HG02885 (cell line): ENCODE results near the gene TTC31.
"Not testable (repeated sequence)": the region's sequence is repeated elsewhere in the genome, so short reads cannot be mapped to it uniquely, and the experiment has no call there.

Experiments used
- ATAC-seq: cut with Tn5 transposase; IDR thresholded peaks from one replicate; pipeline ENCODE4 v1.9.1; 2021; ENCODE audit warnings: mild to moderate bottlenecking; ENCODE audit not compliant: unreplicated experiment, poor library complexity

The TTC31 gene

GRCh38 chr2:74454654-74455511, 28.0 kb upstream of the TTC31 start, which contains the start of gene INO80B:
Gene INO80B, plus strand, starts transcription at chr2:74455087. Its CDS starts 30 bp downstream, at chr2:74455117.
- ATAC-seq: peak; percentile 45

GRCh38 chr2:74457129-74457548, 25.7 kb upstream of the TTC31 start:
- ATAC-seq: no peak

GRCh38 chr2:74457549-74458131, 25.2 kb upstream of the TTC31 start:
- peak; percentile 35 for ATAC-seq

GRCh38 chr2:74458132-74458937, 24.5 kb upstream of the TTC31 start, which contains the start of gene WBP1:
Gene WBP1, plus strand, starts transcription at chr2:74458438. Its CDS starts 165 bp downstream, at chr2:74458603.
- peak; percentile 83 for ATAC-seq

GRCh38 chr2:74458938-74459363, 23.9 kb upstream of the TTC31 start:
- ATAC-seq: no peak

GRCh38 chr2:74459503-74460118, 23.3 kb upstream of the TTC31 start:
- not testable (repeated sequence) for ATAC-seq

- ATAC-seq: not testable (repeated sequence)
Measured at GRCh38 chr2:74460187-74460586, 22.7 kb upstream of the TTC31 start.

GRCh38 chr2:74461187-74462053, 21.5 kb upstream of the TTC31 start:
- no peak for ATAC-seq

GRCh38 chr2:74462054-74462785, 20.7 kb upstream of the TTC31 start:
- ATAC-seq: no peak

GRCh38 chr2:74462786-74463105, 20.1 kb upstream of the TTC31 start:
- ATAC-seq: no peak

- no peak for ATAC-seq
Measured at GRCh38 chr2:74464406-74464805, 18.5 kb upstream of the TTC31 start.

GRCh38 chr2:74470742-74471141, 12.1 kb upstream of the TTC31 start:
- not testable (repeated sequence) for ATAC-seq

GRCh38 chr2:74471332-74472065, 11.4 kb upstream of the TTC31 start:
- ATAC-seq: no peak

- ATAC-seq: peak; percentile 87
Measured at GRCh38 chr2:74472086-74472944, 10.6 kb upstream of the TTC31 start, which contains the start of gene MRPL53. Gene MRPL53, minus strand, starts transcription at chr2:74472680. Its CDS starts 20 bp downstream, at chr2:74472660.

GRCh38 chr2:74472945-74473258, 10.0 kb upstream of the TTC31 start:
- no peak for ATAC-seq

- ATAC-seq: no peak
Measured at GRCh38 chr2:74474481-74474880, 8.4 kb upstream of the TTC31 start.

- no peak for ATAC-seq
Measured at GRCh38 chr2:74474899-74475298, 8.0 kb upstream of the TTC31 start.
